ENCODE measurements around the gene BACH2. TPM values are rescaled to one million over a fixed set of nuclear protein-coding genes. Genes with fewer than 3 reads are reported as not detected.

Gene BACH2
- total and polyA plus RNA-seq, 2 donors (not counting 1 experiment from before 2014, with no cell fraction given): 2.2 to 2.6 TPM

DNA sequence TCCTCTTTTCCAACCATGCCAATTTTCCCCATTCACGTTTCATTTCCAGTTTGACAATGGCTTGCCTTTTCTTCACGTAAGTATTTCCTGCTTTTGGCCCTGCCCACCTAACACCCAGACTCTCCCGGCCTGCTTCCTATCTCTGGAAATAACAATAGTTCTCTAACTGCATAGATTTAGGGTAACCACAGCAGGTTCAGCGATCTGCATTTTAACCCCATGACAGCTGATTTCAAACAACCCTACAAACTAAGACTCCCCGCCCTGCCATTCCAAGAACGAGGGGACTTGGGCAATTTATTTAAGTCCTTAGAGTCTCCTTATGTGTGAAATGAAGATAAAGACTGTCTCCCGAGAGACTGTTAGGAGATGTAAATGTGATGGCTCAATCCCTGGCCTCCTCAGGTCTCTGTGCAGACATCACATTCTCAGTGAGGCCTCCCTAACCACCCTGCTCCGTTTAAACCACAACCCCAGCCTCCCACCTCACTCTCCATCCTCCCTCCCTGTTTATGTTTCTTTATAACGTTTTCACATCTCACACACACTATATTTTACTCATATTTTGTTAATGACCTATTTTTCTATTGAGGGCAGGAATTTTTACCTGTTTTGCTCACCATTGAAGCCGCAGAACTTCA is 267.5 kb downstream of the BACH2 start:
- Histone ChIP-seq H3K9me3 (ENCODE audit: control insufficient read depth, insufficient read depth, low read depth, low read length) (no peaks in the 10 kb centered on the region), H4K20me1 (ENCODE audit: control insufficient read depth, extremely low read depth, insufficient read depth, low read length) (no peaks in the 10 kb centered on the region), H3K36me3 (ENCODE audit: control insufficient read depth, insufficient read depth, low read length) (no peaks in the 10 kb centered on the region), H2AFZ (ENCODE audit: low read length) (no peak overlapping the region), H3K27me3 (ENCODE audit: control insufficient read depth, insufficient read depth, low read length) (no peaks in the 10 kb centered on the region), H3K4me3 (replicated peaks in 1 of 4; ENCODE audit: control extremely low read depth in 1 of 4, insufficient read depth in 1 of 4, low read depth in 3 of 4, low read length in 4 of 4) (no peak overlapping the region), H3K27ac (ENCODE audit: insufficient read depth, low read length) (no peak overlapping the region), H3K4me1 (ENCODE audit: control insufficient read depth, extremely low read depth, insufficient read depth, low read length) (peaks cover 6% of the 10 kb centered on the region), H3K4me2 (ENCODE audit: extremely low read depth, insufficient read depth, low read length) (no peak overlapping the region), H3K79me2 (ENCODE audit: control insufficient read depth, insufficient read depth, low read length) (no peaks in the 10 kb centered on the region), H3K9ac (ENCODE audit: insufficient read depth, low read length) (no peak overlapping the region)
- no peak for DNase-seq (ENCODE audit: low read depth in 2 of 2)
- no peak for TF ChIP-seq EZH2 (IDR thresholded peaks at IDR 0.05; ENCODE audit: low read length, missing control alignments)
- TF ChIP-seq, protein P1, sequence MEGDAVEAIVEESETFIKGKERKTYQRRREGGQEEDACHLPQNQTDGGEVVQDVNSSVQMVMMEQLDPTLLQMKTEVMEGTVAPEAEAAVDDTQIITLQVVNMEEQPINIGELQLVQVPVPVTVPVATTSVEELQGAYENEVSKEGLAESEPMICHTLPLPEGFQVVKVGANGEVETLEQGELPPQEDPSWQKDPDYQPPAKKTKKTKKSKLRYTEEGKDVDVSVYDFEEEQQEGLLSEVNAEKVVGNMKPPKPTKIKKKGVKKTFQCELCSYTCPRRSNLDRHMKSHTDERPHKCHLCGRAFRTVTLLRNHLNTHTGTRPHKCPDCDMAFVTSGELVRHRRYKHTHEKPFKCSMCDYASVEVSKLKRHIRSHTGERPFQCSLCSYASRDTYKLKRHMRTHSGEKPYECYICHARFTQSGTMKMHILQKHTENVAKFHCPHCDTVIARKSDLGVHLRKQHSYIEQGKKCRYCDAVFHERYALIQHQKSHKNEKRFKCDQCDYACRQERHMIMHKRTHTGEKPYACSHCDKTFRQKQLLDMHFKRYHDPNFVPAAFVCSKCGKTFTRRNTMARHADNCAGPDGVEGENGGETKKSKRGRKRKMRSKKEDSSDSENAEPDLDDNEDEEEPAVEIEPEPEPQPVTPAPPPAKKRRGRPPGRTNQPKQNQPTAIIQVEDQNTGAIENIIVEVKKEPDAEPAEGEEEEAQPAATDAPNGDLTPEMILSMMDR (conservative IDR thresholded peaks at IDR 0.05 in 1 of 2, IDR thresholded peaks at IDR 0.05 in 1 of 2; ENCODE audit: low read depth in 1 of 2, low read length in 2 of 2): no peak

DNA sequence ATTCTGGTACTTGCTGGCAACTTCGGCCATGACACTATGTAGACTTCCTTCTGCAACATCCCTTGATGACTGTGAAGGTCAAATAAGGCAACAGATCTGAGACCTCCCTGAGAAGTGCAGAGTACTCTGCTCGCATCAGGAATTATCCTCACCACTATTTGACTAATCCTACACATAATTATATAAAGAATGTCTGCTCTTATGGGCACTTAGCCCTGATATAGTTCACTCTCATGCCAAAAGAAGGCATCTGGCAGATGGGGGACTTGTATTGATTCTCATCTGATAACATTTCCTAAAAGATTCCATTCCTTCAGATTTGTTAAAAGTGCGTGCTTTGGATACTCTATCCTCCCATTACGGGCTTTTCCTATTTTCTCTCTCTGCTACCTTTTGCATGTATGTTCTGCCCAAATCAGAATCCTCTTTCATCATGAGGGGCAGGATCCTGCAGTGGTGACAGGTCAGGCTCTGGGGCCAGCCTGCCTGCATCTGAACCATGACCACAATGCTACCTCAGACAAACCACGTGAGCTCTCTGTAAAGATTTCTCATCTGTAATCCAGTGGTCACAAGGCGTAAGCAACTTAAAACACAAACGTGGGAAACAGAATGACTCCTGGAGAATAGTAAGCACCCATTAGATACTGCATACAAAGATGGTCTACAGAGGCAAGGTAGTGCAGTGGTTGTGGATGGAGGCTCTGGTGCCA is 268.4 kb downstream of the BACH2 start:
- no peaks in the 10 kb centered on the region for H3K27me3 ChIP-seq (ENCODE audit: control insufficient read depth, insufficient read depth, low read length)
- no peaks in the 10 kb centered on the region for H3K9me3 ChIP-seq (ENCODE audit: control insufficient read depth, insufficient read depth, low read depth, low read length)
- H3K79me2 ChIP-seq (ENCODE audit: control insufficient read depth, insufficient read depth, low read length): no peaks in the 10 kb centered on the region
- H3K4me1 ChIP-seq (ENCODE audit: control insufficient read depth, extremely low read depth, insufficient read depth, low read length): peaks cover 6% of the 10 kb centered on the region
- no peaks in the 10 kb centered on the region for H3K36me3 ChIP-seq (ENCODE audit: control insufficient read depth, insufficient read depth, low read length)
- no peak for TF ChIP-seq EZH2 (IDR thresholded peaks at IDR 0.05; ENCODE audit: low read length, missing control alignments)
- TF ChIP-seq, protein P1 (conservative IDR thresholded peaks at IDR 0.05 in 1 of 2, IDR thresholded peaks at IDR 0.05 in 1 of 2; ENCODE audit: low read depth in 1 of 2, low read length in 2 of 2): no peak
- no peak overlapping the region for H3K9ac ChIP-seq (ENCODE audit: insufficient read depth, low read length)
- peak in 1 of 2 donors; percentile 11 for DNase-seq (ENCODE audit: low read depth in 2 of 2)
- no peak overlapping the region for H3K4me2 ChIP-seq (ENCODE audit: extremely low read depth, insufficient read depth, low read length)
- no peak overlapping the region for H3K27ac ChIP-seq (ENCODE audit: insufficient read depth, low read length)
- no peak overlapping the region for H2AFZ ChIP-seq (ENCODE audit: low read length)
- H3K4me3 ChIP-seq (replicated peaks in 1 of 4; ENCODE audit: control extremely low read depth in 1 of 4, insufficient read depth in 1 of 4, low read depth in 3 of 4, low read length in 4 of 4): no peak overlapping the region
- no peaks in the 10 kb centered on the region for H4K20me1 ChIP-seq (ENCODE audit: control insufficient read depth, extremely low read depth, insufficient read depth, low read length)

DNA sequence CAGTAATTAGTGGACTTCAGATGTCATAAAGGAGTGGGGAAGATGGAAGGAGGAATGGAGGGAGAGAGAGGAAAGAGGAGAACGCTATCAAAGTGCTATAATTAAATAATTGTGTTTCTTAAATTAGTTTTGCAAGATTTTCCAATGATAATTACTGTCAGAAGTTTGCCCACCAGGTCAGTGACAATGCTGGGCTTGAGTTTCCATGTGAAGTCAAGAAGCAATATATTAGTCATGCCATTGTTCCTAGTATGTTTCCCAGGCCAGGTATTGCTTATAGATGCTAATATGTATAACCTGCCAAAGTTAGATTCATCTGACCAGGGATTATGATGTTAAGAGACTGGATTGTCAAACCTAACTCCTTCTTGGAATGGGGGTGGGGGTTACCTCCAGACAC is 270.4 kb downstream of the BACH2 start:
- Histone ChIP-seq H3K27me3 (ENCODE audit: control insufficient read depth, insufficient read depth, low read length) (no peaks in the 10 kb centered on the region), H3K9me3 (ENCODE audit: control insufficient read depth, insufficient read depth, low read depth, low read length) (no peaks in the 10 kb centered on the region), H3K36me3 (ENCODE audit: control insufficient read depth, insufficient read depth, low read length) (no peaks in the 10 kb centered on the region), H4K20me1 (ENCODE audit: control insufficient read depth, extremely low read depth, insufficient read depth, low read length) (no peaks in the 10 kb centered on the region), H3K4me3 (replicated peaks in 1 of 4; ENCODE audit: control extremely low read depth in 1 of 4, insufficient read depth in 1 of 4, low read depth in 3 of 4, low read length in 4 of 4) (no peak overlapping the region), H3K4me2 (ENCODE audit: extremely low read depth, insufficient read depth, low read length) (peak overlapping the region; percentile 25), H3K4me1 (ENCODE audit: control insufficient read depth, extremely low read depth, insufficient read depth, low read length) (peaks cover 6% of the 10 kb centered on the region), H3K27ac (ENCODE audit: insufficient read depth, low read length) (no peak overlapping the region), H3K79me2 (ENCODE audit: control insufficient read depth, insufficient read depth, low read length) (no peaks in the 10 kb centered on the region), H3K9ac (ENCODE audit: insufficient read depth, low read length) (peak overlapping the region; percentile 21), H2AFZ (ENCODE audit: low read length) (no peak overlapping the region)
- no peak for DNase-seq (ENCODE audit: low read depth in 2 of 2)
- TF ChIP-seq, protein P1 (conservative IDR thresholded peaks at IDR 0.05 in 1 of 2, IDR thresholded peaks at IDR 0.05 in 1 of 2; ENCODE audit: low read depth in 1 of 2, low read length in 2 of 2): no peak
- TF ChIP-seq EZH2 (IDR thresholded peaks at IDR 0.05; ENCODE audit: low read length, missing control alignments): no peak

All from fibroblast of lung (primary cell).